Caki2 (cell line): ENCODE results near the gene ITSN2. TPM values are rescaled to one million over a fixed set of nuclear protein-coding genes. Genes with fewer than 3 reads are reported as not detected.
A peak's percentile ranks its signal among the peaks of the same experiment; 100 is the strongest.
"Not testable (repeated sequence)": the region's sequence is repeated elsewhere in the genome, so short reads cannot be mapped to it uniquely, and the experiment has no call there.

ENCODE experiments used
- DNase-seq: peaks from one replicate; pipeline ENCODE4 v3.0.0-alpha.2; 2015; ENCODE audit warnings: low read depth
- in situ Hi-C: cut with HindIII; loops from 2 replicates; pipeline ENCODE4 v1.10.0; 2016; ENCODE audit warnings: low sequenced_read_pairs, low pct_unique_long_range_greater_than_20kb, mixed read lengths
- total RNA-seq: library from RNA; depleted of rRNA; stranded (reverse); fragments of >200 nt; shearing (Covaris generic); gene quantifications from 2 replicates; pipeline ENCODE4 v1.2.3, GENCODE V29; 2014; ENCODE audit warnings: low replicate concordance

Gene ITSN2
- total RNA-seq, 1 experiment from 2014 or later, result 14.7 TPM

DNA sequence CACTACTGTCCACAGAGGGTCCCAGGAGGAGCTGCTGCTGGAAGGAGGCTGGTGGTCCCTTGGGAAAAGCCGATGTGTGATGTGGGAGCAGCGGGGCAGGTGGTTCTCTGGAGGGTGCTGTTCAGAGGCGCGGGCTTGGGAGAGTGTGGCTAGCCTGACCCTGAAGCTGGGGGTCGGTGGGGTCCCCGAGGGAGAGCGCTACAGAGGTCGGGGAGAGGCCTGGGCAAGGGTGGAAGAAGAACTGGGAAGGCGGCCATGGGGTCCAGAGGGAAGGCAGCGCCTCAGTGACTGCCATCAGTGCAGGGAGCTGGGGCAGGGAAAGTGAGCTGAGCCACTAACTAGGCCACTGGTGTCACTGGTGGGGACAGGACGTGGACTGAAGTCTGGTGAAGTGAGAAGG, 153.0 kb downstream of the ITSN2 start:
- DNase-seq, result no peak
- in situ Hi-C loops, result no loop called here

DNA sequence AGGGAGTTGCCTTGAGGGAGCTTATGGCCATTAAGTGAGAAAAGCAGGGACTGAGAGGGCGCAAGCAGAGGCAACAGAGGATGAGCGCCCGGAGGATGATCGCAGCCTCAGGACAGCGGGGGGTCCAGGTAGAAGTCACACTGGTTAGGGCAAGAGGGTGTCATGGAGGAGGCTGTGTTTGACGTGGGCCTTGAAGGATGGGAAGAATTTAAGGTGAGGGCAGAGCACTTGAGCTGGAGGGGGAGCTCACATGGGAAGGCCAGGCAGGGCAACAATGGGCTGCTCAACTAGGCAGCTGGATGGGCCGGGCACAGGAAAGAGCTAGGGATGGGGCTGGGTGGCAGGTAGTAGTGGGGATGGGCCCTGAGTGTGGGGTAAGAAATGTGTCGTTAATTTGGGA, 153.6 kb downstream of the ITSN2 start:
- in situ Hi-C loops, result no loop called here
- DNase-seq, result no peak

DNA sequence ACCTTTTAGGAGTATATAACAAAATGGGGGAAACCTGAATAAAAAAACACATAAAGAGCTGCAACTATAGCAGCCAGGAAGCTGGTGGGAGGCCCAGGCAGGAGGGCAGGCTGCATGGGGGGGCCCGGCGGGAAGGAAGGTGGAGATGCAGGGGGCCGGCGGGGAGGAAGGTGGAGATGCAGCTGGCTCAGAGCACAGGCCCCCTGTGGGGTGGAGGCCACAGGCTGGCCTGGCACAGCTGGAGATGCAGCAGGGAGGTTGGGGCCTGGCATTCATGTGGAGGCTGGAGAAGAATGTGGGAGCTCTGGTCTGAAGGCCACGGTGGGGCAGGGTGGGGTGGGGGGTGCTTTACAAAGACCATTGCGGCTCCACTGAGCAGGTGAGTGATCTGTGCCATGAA, 154.1 kb downstream of the ITSN2 start:
- in situ Hi-C loops, result no loop called here
- no peak for DNase-seq

DNA sequence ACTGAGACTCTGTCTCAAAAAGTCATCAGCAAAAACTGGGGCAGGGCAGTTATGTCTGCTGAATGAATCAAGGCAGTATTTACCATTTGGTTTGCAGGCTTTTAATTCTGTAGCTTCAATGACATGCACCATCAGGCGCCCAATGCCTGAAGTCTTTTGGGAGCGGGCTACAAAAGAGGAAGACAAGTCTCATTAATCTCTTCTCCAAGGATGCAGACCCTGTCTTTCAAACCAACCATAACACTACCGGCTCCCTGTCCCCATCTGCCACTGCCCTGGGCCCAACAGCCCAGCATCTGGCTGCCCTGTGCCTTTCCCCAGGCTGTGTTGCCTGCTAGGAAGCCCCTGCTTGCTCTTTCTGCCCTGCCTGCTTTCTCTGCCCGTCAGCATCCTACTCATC, 155.2 kb downstream of the ITSN2 start:
- DNase-seq, result no peak
- in situ Hi-C loops, result no loop called here

DNA sequence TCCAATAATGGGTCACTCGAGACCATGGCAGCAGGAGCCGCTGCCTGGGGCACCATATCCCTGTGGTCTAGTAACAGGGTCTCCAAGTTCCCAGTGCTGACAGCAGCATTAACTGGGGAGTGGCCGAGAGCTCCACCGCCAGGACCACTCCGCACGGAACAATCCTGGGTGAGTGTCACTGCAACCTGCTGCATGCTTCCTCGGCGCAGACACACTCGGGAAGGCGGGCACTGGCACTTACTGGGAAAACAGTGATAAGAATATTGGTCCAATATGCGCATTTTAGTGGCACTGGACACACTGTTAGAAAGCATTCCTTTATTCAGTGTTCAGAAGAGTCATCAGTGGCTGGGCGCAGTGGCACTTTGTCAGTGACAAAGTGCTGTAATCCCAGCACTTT, 155.8 kb downstream of the ITSN2 start:
- in situ Hi-C loops, result no loop called here
- DNase-seq, result no peak

DNA sequence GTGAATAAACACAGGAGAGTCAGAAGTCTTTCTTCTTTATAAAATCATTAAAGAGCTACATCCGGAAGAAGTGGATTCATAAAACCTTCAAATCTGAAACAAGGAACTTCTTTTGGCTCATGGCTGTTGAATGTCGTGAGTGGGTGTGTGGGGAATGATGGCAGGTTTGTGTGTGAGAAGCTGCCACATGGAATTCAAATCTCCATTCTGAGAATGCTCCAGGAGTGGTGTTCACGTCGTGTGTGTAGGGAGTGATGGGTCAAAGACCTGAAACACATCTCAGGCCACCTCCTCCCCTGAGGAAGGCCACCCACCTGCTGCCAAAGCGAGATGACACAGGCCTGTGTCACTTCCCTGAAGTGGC, 156.6 kb downstream of the ITSN2 start:
- in situ Hi-C loops, result no loop called here
- DNase-seq, result no peak

DNA sequence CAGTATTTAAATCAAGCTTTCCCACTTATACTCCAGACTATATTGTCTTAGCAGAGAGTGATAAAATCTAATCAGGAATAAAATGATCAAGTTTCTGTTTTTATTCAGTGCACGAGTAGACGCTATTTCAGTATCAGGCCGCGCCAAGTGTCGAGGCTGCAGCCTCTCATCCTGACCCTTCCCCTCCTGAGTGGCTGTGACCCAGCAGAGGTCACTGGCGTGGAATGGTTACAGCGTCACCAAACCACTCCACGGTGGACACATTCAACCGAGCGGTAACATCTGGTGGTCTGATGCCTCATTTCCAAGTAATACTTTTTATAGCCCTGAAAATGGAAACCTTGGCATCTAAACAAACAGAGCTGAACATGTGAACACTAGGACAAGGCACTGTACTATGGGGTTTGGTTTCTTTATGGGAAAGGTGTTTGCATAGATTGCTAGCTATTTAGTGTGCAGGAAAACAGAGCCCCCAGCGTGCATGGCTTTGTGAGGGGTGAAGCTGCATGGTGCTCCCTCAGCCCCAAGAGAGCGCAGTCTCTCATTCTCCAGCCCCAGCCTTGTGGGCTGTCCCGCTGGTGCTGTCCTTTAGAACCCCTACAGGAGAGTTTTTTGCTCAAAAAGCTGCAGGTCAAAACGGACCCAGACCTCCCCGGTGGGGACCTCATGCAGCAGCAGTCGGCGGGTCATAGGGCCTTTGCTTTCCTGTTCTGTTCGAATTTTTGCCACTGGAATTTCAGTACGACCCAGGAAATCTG, 157.1 kb downstream of the ITSN2 start:
- in situ Hi-C loops, result no loop called here
- DNase-seq, result no peak

DNA sequence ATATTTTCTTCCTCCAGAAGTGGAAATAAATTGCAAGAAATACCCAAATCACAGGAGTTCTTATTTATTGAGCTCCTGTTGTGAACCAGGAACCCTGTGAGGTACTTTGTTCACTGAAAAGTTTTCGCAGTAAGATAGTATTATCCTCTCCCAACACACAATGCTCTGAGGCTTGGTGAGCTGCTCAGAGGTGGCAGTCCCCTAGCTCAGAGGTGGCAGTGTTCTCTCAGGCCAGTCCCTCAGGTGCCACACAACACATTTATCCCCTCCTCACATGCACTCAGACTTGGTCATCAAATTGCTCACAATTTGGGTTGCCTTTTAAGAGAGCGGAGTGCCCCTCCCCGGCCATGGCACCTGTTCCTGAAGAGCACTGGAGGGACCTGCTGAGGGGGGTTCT, 159.5 kb downstream of the ITSN2 start:
- in situ Hi-C loops, result no loop called here
- DNase-seq, result no peak

DNA sequence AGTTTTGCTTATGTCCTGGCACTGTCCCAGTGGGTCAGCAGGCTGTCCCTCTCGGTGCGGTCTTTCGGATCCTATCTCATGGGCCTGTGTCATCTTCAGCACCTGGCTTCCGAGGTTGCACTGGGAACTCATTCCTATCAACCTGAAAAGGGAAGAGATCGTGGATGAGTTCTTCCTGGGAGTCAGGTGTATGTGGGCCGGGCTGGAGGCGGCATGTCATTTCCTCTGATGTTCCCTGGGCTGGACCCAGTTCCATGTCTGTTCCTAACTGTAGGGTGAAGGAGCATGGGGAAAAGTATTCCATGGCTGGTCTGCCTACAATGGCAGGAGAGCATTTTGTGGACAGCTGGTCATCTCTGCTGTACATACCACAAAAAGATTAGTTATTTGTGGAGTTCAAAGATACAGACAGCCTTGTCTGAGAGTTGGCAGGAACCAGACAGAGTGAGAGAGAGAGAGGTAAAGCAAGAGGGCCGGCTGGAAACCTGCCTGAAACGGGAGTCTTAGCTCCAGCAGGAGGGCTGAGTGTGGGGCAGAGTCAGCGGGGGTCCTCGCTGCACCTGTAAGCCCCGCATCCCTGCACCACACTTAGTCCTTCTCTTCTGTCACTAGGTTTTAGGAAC, 160.3 kb downstream of the ITSN2 start:
- in situ Hi-C loops, result no loop called here
- no peak for DNase-seq

DNA sequence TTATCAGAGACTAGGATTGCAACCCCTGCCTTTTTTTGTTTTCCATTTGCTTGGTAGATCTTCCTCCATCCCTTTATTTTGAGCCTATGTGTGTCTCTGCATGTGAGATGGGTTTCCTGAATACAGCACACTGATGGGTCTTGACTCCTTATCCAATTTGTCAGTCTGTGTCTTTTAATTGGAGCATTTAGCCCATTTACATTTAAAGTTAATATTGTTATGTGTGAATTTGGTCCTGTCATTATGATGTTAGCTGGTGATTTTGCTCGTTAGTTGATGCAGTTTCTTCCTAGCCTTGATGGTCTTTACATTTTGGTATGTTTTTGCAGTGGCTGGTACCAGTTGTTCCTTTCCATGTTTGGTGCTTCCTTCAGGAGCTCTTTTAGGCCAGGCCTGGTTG, 163.1 kb downstream of the ITSN2 start:
- DNase-seq, in situ Hi-C loops: not testable (repeated sequence)

DNA sequence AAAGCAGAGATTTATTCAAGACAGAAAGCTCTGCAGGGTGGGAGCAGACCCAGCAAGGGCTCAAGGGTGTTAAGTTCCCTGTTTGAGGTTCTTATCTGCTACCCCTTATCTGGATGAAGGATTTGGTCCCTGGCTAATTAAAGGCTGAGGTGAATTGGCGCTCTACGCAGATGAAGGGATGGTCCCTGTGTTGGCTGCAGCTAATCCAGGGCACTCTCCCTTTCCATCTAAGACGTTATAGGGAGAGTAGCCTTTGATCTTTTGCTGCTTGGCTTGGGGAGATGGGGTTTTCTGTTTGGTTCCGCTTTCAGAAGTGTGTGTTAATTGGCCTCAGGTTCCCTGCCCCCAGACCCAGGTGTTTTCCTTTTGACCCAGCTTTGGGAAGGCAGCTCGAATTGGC, 168.5 kb downstream of the ITSN2 start:
- no peak for DNase-seq
- in situ Hi-C loops, result no loop called here

DNA sequence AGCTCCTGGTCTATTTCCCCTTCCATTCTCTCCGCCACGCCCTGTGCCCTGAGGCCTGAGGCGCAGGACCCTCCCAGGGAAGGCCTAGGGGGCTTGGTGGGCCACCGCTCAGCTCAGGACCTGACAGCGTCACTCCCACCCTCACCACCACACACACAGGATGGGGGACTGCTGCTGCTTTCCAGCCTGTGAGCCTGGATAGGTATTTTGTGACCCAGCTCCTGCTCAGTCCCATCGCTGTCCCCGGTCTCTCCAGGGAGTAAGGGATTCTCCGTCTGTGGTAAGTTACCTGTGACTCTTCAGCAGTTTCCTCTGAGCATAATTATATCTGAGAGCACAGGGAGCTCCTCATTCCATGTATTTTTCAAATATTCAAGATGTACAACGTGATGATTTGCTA, 169.2 kb downstream of the ITSN2 start:
- DNase-seq, result no peak
- in situ Hi-C loops, result no loop called here

DNA sequence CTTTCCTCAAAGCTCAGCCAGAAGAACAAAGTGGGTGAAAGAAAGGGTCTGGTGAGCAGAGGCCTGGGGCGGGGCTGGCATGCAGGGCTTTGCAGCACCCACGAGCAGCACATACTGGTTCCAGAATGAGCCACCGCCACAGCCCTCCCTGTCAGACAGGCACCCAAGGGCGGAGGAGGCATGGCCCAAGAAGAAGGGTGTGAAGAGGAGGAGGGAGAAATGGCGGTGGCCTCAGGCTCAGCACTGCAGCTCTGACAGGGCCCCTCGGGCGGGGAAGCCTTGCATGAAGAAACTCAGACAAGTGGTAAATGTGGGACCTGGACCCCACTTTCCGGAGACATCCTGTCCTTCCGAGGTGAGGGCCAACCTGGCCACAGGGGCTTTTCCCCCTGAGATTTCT, 169.8 kb downstream of the ITSN2 start:
- DNase-seq, result no peak
- in situ Hi-C loops, result no loop called here

DNA sequence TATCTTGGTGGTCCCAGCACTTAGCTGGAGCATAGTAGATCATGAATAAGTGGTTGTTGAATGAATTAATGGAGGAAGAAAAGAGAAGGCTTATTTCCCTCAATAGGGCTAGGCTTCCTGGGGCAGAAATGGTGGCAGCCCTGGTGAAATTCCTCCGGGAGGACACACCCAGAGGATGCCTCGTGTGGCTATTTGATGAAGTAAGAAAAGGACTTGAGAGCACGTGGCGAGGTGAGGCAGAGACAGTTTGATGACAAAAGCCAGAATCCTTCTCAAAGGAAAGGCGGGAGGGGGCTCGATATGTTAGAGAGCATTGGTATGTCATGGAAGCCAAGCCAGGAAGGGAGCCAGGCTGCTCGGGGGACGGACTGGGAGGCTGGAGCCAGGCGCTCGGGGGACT, 170.8 kb downstream of the ITSN2 start:
- in situ Hi-C loops, result no loop called here
- no peak for DNase-seq

DNA sequence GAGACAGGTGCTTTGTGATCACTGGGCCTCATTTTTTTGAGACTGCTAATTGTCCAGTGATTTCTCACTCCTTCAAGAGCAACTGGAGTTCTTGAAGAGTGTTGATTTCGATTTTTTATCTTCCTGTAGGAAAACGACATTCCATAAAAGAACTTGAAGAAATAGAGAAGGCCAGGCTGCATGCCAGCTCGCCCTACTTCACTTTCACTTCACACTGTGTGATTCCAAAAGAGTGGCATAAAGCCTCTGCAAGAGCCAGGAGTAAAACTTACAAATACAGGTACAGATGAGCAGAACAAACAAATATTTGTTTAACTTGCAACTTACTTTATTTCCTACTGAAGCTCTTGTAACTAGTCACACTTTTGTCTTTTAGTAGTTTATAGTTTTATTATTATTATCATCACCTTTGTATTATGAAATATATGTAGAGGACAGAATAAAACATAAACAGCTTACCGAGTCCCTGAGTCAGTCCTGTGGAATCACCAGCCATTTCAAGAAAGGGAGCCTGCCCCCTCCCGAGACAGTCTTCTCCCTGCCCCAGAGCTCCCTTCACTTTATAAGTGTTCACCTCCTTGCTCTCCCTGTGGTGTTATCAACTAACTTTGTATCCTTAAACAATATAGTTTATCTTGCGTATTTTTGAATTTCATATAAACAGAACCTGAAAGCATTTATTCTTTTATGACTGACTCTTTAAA, 176.8 kb downstream of the ITSN2 start:
- in situ Hi-C loops, result no loop called here
- DNase-seq, result no peak

DNA sequence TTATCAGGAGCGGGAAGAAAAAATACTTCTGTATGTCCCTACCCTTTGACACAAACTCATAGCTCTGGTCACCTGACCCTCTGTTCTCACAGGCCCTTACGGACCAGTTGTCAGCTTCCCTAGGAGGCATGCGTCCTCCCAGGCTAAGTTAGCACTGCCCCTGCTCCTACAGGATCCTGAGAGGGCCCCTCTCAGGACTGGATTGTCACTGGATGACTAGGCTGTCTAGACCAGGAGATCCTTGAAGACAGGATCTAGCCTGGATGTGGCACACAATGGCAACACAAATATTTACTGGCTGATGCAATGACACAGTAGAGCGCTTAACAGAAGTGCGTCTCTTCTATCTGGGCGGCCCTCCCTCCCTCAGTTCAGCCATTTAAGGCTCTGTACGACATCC, 177.8 kb downstream of the ITSN2 start:
- no peak for DNase-seq
- in situ Hi-C loops, result no loop called here

DNA sequence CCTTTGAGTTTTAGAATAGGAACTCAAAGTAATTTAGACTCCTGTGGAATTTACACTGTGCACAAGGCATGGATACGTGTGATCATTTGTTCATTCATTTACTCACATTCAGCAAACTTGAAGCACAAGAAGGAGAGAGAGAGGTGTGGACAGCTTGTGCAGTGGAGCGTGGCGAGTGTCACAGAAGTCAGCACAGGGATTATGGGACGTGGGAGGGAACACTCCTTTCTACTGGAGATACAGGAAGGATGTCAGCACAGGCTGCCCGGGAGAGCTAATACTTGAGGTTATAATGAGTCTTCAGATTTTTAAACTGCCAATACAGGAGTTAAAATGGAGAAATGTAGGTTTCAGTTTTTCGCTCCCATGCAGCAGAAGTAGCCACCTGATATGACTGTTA, 178.5 kb downstream of the ITSN2 start:
- in situ Hi-C loops, result no loop called here
- peak; percentile 80 for DNase-seq

DNA sequence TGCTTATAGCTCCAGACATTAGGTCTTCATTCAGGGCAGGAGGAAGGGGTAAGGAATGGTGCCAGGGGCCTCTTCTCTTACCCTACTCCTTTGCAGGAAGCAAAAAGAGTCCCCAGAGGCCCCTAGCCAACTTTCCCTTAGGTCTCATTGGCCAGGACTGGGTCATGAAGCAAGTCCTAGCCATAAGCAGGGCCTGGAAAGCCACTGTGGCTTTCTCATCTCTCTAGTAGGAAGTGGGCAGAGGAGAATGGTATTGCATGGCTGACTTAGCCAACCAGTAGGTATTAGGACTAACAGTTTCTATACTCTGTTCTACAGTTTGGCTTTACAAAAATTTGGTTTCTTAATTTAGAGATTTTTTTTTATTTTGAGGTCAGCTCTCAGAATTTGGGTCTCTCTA, 180.7 kb downstream of the ITSN2 start:
- in situ Hi-C loops, result no loop called here
- no peak for DNase-seq

DNA sequence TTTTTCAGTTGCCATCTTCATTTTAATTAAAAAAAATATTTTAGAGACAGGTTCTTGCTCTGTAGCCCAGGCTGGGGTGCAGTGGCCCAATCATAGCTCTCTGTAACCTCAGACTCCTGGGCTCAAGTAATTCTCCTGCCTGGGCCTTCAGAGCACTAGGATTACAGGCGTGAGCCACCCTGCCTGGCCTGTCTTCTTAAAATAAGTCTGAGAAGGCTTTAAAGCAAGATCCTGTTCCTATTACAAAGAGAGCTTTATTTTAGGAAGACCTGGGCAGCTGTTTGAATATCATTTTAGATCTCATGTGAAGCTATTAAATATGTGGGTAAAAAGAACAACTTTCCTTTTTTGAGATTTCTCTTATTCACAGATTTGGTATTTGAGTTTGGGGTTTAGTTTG, 184.0 kb downstream of the ITSN2 start:
- DNase-seq, result no peak
- in situ Hi-C loops, result no loop called here
